HG02884 (cell line): Measurements from ENCODE around the gene NCOA4.
"Not testable (repeated sequence)": the region's sequence is repeated elsewhere in the genome, so short reads cannot be mapped to it uniquely, and the experiment has no call there.

Source experiments
- ATAC-seq: cut with Tn5 transposase; IDR thresholded peaks from one replicate; pipeline ENCODE4 v1.9.1; 2021; ENCODE audit warnings: mild to moderate bottlenecking, moderate library complexity; ENCODE audit not compliant: unreplicated experiment

The NCOA4 gene

GRCh38 chr10:45985590-45985989 lies 44.8 kb downstream of the NCOA4 start:
- not testable (repeated sequence) for ATAC-seq

GRCh38 chr10:45984473-45984872 lies 46.0 kb downstream of the NCOA4 start:
- not testable (repeated sequence) for ATAC-seq

DNA sequence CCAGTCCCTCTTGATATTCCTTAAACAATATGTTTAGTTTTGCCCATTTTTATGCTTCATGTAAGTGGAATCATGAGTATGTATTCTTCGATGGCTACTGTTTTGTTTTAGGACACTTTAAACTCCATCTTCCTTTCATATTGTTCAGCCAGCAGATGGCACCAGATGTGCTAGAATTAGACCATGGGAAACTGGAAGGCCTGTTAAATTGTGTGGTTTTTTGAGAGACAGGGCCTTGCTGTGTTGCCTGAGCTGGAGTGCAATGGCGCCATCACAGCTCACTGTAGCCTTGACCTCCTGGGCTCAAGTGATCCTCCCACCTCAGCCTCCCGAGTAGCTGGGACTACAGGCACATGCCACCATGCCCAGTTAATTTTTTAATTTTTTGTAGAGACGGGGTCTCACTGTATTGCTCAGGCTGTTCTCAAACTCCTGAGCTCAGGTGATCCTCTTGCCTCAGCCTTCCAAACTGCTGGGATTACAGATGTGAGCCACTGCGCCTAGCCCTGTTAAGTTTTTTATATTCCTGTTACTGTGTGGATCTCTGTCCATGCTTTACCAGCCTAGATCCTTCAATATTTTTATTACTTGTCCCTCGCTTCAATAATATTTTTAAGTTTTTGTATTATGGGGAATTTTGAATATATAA lies 46.8 kb downstream of the NCOA4 start:
- ATAC-seq, result not testable (repeated sequence)

- ATAC-seq, result not testable (repeated sequence)
Observed at GRCh38 chr10:45981367-45981766, 49.1 kb downstream of the NCOA4 start.

- peak; percentile 94 for ATAC-seq
Observed at GRCh38 chr10:45978554-45978953, 51.9 kb downstream of the NCOA4 start.

- ATAC-seq, result not testable (repeated sequence)
Observed at GRCh38 chr10:45974041-45974440, 56.4 kb downstream of the NCOA4 start.

DNA sequence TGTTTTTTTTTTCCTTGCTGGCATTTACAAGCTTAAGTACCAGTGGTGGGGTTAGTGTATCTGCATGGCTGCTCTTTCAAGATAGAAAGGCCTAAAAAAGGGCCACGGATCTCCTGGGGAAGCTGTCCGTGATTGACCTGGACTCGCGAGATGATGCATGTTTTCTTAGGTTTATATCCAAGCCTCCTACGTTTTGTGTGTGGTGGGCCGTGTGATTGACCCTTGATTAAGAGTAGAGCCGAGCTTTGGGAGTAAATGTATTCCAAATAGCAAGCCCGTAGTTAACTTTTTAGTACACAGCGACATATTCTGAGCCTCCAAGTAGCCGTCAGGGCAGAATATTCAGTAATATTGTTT lies 57.6 kb downstream of the NCOA4 start:
- not testable (repeated sequence) for ATAC-seq

DNA sequence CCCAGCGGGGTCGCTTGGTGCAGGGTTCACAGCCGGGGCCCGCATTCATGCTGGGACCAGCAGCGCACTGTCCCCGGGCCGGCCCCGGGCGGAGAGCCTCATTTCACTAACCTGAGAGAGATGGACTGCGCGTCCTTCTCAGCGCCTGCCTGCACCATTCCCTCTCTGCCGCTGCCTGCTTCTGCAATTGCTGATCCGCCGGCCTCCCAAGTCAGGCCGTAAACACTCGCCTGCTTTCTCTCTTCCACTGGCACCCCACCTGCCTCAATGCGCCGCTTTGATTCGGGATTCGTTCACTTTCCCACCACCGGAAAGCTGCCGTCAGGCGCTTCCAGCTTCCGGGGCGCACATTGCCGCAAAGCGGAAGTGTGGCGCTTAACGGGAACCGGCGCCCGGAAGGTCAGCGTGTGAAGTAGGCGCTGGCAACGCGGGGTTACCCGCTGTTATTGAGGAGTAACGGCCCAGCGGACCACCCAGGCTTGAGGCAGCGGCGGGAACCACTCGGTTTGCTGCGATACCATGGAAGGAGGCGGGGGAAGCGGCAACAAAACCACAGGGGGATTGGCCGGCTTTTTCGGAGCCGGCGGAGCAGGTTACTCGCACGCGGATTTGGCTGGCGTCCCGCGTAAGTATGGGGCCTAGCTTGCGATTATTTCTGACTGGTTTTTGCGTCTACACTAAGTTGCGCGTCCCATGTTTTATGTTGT lies 58.2 kb downstream of the NCOA4 start, which contains the start of gene TIMM23:
TSS of gene TIMM23 (plus strand) at position 384 of the 707 bp plus-strand sequence. CDS start at position 520, 136 bp downstream.
- ATAC-seq, result peak; percentile 74

- ATAC-seq, result peak; percentile 31
Observed at GRCh38 chr10:45971742-45972105, 58.7 kb downstream of the NCOA4 start.

DNA sequence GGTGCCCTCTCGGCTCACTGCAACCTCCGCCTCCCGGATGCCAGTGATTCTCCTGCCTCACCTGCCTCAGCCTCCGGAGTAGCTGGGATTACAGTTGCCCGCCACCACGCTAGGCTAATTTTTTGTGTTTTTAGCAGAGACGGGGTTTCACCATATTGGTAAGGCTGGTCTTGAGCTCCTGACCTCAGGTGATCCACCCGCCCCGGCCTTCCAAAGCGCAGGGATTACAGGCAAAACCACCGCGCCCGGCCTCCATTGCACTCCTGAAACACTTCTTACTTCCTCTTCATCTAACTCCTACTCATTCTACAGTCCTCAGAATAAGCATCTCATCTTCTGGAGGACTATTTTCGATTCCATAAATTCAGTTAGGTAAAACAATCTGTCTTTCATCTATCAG lies 59.4 kb downstream of the NCOA4 start:
- ATAC-seq, result not testable (repeated sequence)

- not testable (repeated sequence) for ATAC-seq
Observed at GRCh38 chr10:45962686-45963452, 67.6 kb downstream of the NCOA4 start.

- not testable (repeated sequence) for ATAC-seq
Observed at GRCh38 chr10:45957928-45958327, 72.5 kb downstream of the NCOA4 start.

DNA sequence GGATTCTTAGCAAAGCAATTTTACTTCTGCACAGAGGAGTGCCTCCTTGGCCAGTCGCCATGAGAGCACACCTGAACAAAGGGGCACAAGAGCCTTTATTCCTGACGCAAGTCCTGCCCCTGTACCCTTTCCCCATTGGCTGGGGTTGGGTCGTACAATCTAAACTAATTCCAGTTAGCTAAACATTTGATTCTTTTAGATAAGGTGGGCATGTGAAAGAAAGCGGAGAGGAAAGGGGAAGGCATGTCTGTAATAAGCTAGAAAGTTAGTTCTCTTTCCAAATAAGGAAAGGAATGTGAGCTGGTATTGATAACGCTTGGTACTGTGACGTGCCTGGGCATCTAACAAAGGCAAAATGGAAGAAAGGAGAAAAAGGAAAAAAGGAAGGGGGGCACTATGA lies 73.8 kb downstream of the NCOA4 start:
- ATAC-seq, result not testable (repeated sequence)
